Measurements from ENCODE around the gene NBR1.
A peak's percentile ranks its signal among the peaks of the same experiment; 100 is the strongest.

Gene NBR1

DNA sequence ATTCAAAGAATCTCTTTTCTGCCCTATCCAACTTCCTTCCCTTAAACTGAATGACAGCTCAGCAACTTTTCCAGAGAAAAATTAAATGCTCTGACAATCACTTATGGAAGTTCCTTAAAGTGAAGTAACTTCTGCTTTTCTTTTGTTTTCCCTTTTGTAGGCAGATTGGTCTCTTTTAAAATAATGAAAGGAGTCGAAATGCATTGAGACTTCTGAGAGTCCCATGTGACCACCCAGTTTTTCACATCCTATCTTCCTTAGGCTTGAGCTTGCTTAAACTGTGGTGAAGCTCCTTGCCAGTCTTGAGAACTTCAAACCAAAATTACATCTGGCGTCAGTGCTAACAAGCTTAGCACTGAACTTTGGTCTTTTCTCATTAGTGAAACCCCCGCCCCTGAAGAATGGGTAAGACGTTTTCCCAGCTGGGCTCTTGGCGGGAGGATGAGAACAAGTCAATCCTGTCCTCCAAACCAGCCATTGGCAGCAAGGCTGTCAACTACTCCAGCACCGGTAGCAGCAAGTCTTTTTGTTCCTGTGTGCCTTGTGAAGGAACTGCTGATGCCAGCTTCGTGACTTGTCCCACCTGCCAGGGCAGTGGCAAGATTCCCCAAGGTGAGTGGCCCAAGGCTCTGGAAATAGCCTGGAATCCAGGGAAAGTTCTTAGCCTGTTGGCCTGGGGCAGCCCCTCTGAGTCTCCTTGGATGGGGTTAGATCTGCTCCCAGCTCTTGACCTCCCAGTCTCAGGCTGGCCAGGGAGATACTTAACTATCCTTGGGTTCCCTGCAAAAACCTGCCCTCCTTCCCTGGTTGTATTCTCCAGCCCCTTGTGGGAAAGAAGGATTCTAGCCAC is 41.9 kb downstream of the NBR1 start:
- H3K27me3 ChIP-seq (ENCODE audit: insufficient read depth, insufficient read length), result no peaks in the 10 kb centered on the region
- no peaks in the 10 kb centered on the region for H3K4me1 ChIP-seq (ENCODE audit: insufficient read depth, insufficient read length)
- peak overlapping the region; percentile 65 for H3K9ac ChIP-seq (ENCODE audit: insufficient read length, low read depth)
- peak overlapping the region; percentile 43 for H3K4me3 ChIP-seq (ENCODE audit: insufficient read length, low read depth)
- DNase-seq (ENCODE audit: low read depth, low spot score), result no peak
- H3K9me3 ChIP-seq (ENCODE audit: insufficient read depth, low read length), result no peaks in the 10 kb centered on the region
- peaks cover 49% of the 10 kb centered on the region for H3K36me3 ChIP-seq (ENCODE audit: insufficient read depth, insufficient read length, low read length)
- no peak for TF ChIP-seq SUZ12 (IDR thresholded peaks at IDR 0.05; ENCODE audit: extremely low read depth, insufficient read depth, insufficient read length)
- TF ChIP-seq YY1 (IDR thresholded peaks at IDR 0.05; ENCODE audit: insufficient read depth, insufficient read length), result no peak

DNA sequence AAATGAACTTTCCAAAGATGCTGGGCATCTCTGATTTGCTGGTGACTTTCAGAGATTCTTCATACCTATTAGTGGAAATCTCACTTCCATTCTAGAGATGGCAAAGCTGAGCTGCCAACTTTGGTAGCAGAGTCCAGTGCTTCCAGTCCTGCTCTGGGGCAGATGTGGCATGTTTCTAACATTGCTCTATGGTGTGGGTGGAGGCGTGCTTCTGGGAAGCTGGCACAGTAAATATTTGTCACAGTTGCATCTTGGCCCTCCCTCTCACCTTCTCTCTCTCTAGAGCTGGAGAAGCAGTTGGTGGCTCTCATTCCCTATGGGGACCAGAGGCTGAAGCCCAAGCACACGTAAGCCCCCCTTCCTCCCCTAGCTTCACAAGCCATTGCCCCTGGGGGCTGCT is 42.5 kb downstream of the NBR1 start:
- no peak for TF ChIP-seq ZNF274 (IDR thresholded peaks at IDR 0.05; ENCODE audit: low read depth, low read length)
- TF ChIP-seq YY1 (IDR thresholded peaks at IDR 0.05; ENCODE audit: insufficient read depth, insufficient read length), result no peak
- TF ChIP-seq SUZ12 (IDR thresholded peaks at IDR 0.05; ENCODE audit: extremely low read depth, insufficient read depth, insufficient read length), result no peak
- no peaks in the 10 kb centered on the region for H3K9me3 ChIP-seq (ENCODE audit: insufficient read depth, low read length)
- no peak overlapping the region for H3K9ac ChIP-seq (ENCODE audit: insufficient read length, low read depth)
- no peak overlapping the region for H3K4me3 ChIP-seq (ENCODE audit: insufficient read length, low read depth)
- no peak for DNase-seq (ENCODE audit: low read depth, low spot score)
- H3K36me3 ChIP-seq (ENCODE audit: insufficient read depth, insufficient read length, low read length), result peaks cover 45% of the 10 kb centered on the region
- H3K27me3 ChIP-seq (ENCODE audit: insufficient read depth, insufficient read length), result no peaks in the 10 kb centered on the region
- no peaks in the 10 kb centered on the region for H3K4me1 ChIP-seq (ENCODE audit: insufficient read depth, insufficient read length)

DNA sequence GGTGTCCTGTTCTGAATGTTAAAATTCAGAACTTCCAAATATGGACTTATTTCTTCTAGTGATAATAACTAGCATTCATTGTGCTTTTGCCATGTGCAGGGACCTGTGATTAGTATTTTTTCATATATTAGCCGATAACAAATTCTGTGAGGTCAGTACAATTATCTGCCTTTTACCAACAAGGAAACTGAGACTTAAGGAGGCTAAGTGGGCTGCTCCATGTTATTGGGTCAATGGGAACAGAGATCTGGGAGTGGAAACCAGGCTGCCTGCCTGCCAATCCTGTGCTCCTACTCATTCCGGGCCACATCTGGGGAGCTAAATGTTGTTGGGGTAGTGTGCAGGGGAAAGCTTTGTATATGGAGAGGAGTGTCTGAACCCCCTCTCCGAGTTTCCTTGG is 44.3 kb downstream of the NBR1 start:
- no peaks in the 10 kb centered on the region for H3K27me3 ChIP-seq (ENCODE audit: insufficient read depth, insufficient read length)
- TF ChIP-seq ZNF274 (IDR thresholded peaks at IDR 0.05; ENCODE audit: low read depth, low read length) (no peak), SUZ12 (IDR thresholded peaks at IDR 0.05; ENCODE audit: extremely low read depth, insufficient read depth, insufficient read length) (no peak), YY1 (IDR thresholded peaks at IDR 0.05; ENCODE audit: insufficient read depth, insufficient read length) (no peak)
- no peak for DNase-seq (ENCODE audit: low read depth, low spot score)
- peaks cover 48% of the 10 kb centered on the region for H3K36me3 ChIP-seq (ENCODE audit: insufficient read depth, insufficient read length, low read length)
- H3K9ac ChIP-seq (ENCODE audit: insufficient read length, low read depth), result no peak overlapping the region
- H3K4me3 ChIP-seq (ENCODE audit: insufficient read length, low read depth), result no peak overlapping the region
- H3K4me1 ChIP-seq (ENCODE audit: insufficient read depth, insufficient read length), result no peaks in the 10 kb centered on the region
- H3K9me3 ChIP-seq (ENCODE audit: insufficient read depth, low read length), result no peaks in the 10 kb centered on the region

DNA sequence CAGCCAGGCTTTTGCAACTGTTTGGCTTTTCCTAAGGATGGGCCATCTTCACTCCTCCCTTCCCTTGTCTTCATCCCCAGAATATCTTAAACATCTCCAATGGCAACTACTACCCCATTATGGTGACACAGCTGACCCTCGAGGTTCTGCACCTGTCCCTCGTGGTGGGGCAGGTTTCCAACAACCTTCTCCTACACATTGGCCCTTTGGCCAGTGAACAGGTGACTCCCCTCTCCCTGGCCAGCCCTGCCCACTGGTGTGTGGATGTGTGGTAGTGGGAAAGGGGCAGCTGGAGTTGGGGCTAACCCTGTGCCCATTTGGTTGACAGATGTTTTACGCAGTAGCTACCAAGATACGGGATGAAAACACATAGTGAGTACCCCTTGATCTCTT is 45.4 kb downstream of the NBR1 start:
- Histone ChIP-seq H3K9ac (ENCODE audit: insufficient read length, low read depth) (no peak overlapping the region), H3K4me1 (ENCODE audit: insufficient read depth, insufficient read length) (no peaks in the 10 kb centered on the region), H3K36me3 (ENCODE audit: insufficient read depth, insufficient read length, low read length) (peaks cover 57% of the 10 kb centered on the region)

DNA sequence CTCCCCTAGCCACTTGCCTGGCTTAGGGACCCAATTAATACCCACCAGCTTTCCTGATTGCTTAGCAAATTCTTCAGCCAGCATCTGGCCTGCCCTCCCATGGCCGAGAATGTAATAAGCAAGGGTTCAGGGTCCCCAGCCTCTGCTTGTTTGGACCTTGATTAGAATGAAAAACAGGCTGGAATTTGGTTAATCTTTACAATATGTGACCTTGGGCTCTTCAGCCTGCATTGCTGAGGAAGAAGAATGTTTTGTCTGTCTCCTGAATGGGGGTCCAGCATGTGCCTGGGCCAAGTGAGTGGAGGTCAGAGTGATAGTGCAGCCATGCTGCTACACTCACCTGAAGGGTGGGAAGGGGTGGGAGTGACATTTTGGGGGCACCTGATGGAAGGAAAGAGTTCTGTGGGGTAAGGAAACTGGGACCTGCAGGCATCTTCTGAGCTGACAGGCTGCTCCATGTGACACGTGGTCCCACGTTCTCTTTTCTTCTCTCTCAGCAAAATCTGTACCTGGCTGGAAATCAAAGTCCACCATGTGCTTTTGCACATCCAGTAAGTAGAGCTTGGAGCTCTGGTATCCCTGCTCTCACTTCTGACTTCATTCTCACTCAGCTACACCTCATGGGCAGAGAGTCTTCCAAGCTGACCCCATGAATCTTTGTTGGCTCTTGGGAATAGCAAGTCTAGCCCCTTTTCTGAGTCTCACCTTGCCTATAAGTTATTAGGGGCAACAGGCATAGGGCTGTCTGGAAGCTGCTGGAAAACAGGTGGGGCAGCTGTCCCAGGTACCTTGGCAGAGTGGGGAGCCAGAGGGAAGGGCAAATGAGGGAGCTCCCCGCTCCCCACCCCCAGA is 46.0 kb downstream of the NBR1 start:
- no peak for DNase-seq (ENCODE audit: low read depth, low spot score)
- TF ChIP-seq ZNF274 (IDR thresholded peaks at IDR 0.05; ENCODE audit: low read depth, low read length), result no peak
- no peak for TF ChIP-seq YY1 (IDR thresholded peaks at IDR 0.05; ENCODE audit: insufficient read depth, insufficient read length)
- TF ChIP-seq SUZ12 (IDR thresholded peaks at IDR 0.05; ENCODE audit: extremely low read depth, insufficient read depth, insufficient read length), result no peak
- no peaks in the 10 kb centered on the region for H3K27me3 ChIP-seq (ENCODE audit: insufficient read depth, insufficient read length)
- no peaks in the 10 kb centered on the region for H3K4me1 ChIP-seq (ENCODE audit: insufficient read depth, insufficient read length)
- no peaks in the 10 kb centered on the region for H3K9me3 ChIP-seq (ENCODE audit: insufficient read depth, low read length)
- peaks cover 59% of the 10 kb centered on the region for H3K36me3 ChIP-seq (ENCODE audit: insufficient read depth, insufficient read length, low read length)
- no peak overlapping the region for H3K9ac ChIP-seq (ENCODE audit: insufficient read length, low read depth)
- H3K4me3 ChIP-seq (ENCODE audit: insufficient read length, low read depth), result no peak overlapping the region

More for the DNA sequence above, 45.4 kb downstream of the NBR1 start:
- Histone ChIP-seq H3K4me3 (ENCODE audit: insufficient read length, low read depth) (no peak overlapping the region), H3K27me3 (ENCODE audit: insufficient read depth, insufficient read length) (no peaks in the 10 kb centered on the region), H3K9me3 (ENCODE audit: insufficient read depth, low read length) (no peaks in the 10 kb centered on the region)
- DNase-seq (ENCODE audit: low read depth, low spot score), result no peak
- no peak for TF ChIP-seq ZNF274 (IDR thresholded peaks at IDR 0.05; ENCODE audit: low read depth, low read length)

DNA sequence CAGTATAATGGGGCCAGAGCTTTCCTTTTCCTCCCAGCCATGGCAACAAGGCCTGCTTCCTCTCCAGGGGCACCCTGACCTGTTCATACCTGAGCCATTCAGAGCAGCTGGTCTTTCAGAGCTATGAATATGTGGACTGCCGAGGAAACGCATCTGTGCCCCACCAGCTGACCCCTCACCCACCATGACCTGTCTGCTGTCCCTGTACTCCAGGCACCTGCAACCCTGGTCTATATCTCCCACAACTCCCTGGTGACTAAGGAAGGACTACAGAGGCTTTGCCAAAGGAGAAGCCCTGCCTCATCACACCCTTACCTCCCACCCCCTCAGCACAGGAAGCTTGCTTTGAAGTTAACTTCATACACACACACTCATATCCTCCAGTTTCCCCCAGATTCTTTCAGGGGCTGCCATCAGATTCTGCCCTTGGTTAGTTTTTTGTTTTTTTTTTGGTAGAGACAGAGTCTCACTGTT is 46.6 kb downstream of the NBR1 start:
- H3K9ac ChIP-seq (ENCODE audit: insufficient read length, low read depth), result no peak overlapping the region
- peaks cover 59% of the 10 kb centered on the region for H3K36me3 ChIP-seq (ENCODE audit: insufficient read depth, insufficient read length, low read length)
- no peak for TF ChIP-seq SUZ12 (IDR thresholded peaks at IDR 0.05; ENCODE audit: extremely low read depth, insufficient read depth, insufficient read length)
- TF ChIP-seq ZNF274 (IDR thresholded peaks at IDR 0.05; ENCODE audit: low read depth, low read length), result no peak
- no peak for TF ChIP-seq YY1 (IDR thresholded peaks at IDR 0.05; ENCODE audit: insufficient read depth, insufficient read length)

DNA sequence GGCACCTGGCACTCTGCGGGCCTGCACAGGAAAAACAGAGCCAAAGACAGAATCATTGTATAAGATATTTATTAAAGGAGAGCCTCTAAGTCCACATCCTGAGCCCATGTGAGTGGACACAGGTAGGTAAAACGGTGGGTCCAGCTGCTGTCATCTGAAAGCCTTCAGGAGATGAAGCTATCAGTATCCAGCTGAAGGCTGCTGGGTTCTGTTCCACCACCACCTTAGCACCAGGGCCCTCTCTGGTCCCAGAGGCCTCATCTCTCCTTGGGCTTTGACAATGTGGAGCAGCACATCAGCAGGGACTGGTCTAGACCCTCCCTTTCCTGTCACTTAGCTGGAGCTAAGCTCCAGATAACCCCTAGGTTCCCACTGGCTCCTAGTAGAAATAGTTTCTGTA is 48.0 kb downstream of the NBR1 start:
- H3K27me3 ChIP-seq (ENCODE audit: insufficient read depth, insufficient read length), result no peaks in the 10 kb centered on the region
- no peak overlapping the region for H3K4me3 ChIP-seq (ENCODE audit: insufficient read length, low read depth)
- no peak overlapping the region for H3K9ac ChIP-seq (ENCODE audit: insufficient read length, low read depth)
- TF ChIP-seq SUZ12 (IDR thresholded peaks at IDR 0.05; ENCODE audit: extremely low read depth, insufficient read depth, insufficient read length), result no peak
- no peak for TF ChIP-seq YY1 (IDR thresholded peaks at IDR 0.05; ENCODE audit: insufficient read depth, insufficient read length)
- no peak for TF ChIP-seq ZNF274 (IDR thresholded peaks at IDR 0.05; ENCODE audit: low read depth, low read length)
- H3K4me1 ChIP-seq (ENCODE audit: insufficient read depth, insufficient read length), result no peaks in the 10 kb centered on the region
- peaks cover 59% of the 10 kb centered on the region for H3K36me3 ChIP-seq (ENCODE audit: insufficient read depth, insufficient read length, low read length)
- H3K9me3 ChIP-seq (ENCODE audit: insufficient read depth, low read length), result no peaks in the 10 kb centered on the region
- no peak for DNase-seq (ENCODE audit: low read depth, low spot score)

More for the DNA sequence above, 46.6 kb downstream of the NBR1 start:
- H3K27me3 ChIP-seq (ENCODE audit: insufficient read depth, insufficient read length), result no peaks in the 10 kb centered on the region
- no peaks in the 10 kb centered on the region for H3K4me1 ChIP-seq (ENCODE audit: insufficient read depth, insufficient read length)
- no peaks in the 10 kb centered on the region for H3K9me3 ChIP-seq (ENCODE audit: insufficient read depth, low read length)
- DNase-seq (ENCODE audit: low read depth, low spot score), result no peak
- no peak overlapping the region for H3K4me3 ChIP-seq (ENCODE audit: insufficient read length, low read depth)
